Measurements from ENCODE around the gene DAB1. TPM values are rescaled to one million over a fixed set of nuclear protein-coding genes. Genes with fewer than 3 reads are reported as not detected.
A peak's percentile ranks its signal among the peaks of the same experiment; 100 is the strongest.

Gene DAB1
- polyA plus RNA-seq, 1 donor, result 9.1 TPM

DNA sequence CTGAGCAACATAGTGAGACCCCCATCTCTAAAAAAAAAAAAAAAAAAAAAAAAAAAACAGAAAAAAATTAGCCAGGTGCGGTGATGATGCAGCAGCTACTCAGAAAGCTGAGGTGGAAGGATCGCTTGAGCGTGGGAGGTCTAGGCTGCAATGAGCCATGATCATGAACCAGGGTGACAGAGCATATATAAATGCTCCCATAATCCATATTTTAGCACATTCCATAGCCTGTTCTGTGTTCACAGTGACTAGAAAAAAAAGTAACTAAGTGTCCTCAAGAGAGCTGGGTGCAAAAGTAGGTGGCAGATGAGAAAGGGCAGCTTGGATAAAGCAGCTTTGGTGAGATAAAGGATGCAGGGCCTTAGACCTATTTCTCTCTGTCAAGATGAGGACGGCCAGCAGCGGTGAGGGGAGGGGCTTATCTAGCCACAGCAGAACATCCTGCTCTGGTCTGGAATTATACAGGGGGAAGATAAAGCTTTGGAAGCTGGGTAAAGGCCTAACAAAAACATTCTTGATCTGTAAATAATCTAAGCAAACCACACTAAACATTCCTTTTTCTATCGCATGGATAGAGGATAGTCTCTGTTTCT is 205.3 kb downstream of the DAB1 start:
- no peak for DNase-seq

DNA sequence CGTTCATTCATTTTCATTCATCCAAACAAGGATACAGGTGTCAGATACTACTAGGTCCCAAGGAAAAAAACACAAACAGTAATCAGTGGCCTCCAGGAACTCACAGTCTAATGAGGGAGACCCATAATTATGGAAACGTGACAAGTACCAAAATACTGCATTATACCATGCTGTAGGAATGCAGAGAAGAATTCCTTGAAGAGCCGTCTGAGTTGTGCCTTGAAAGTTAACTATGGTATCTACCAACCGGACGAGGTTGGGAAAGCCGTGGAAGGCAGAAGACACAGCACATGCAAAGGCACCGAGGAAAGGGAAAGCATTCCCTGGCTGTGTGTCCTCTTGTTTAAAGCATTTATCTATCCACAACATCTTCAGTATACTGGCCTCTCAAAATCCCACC is 206.0 kb downstream of the DAB1 start:
- no peak for DNase-seq

DNA sequence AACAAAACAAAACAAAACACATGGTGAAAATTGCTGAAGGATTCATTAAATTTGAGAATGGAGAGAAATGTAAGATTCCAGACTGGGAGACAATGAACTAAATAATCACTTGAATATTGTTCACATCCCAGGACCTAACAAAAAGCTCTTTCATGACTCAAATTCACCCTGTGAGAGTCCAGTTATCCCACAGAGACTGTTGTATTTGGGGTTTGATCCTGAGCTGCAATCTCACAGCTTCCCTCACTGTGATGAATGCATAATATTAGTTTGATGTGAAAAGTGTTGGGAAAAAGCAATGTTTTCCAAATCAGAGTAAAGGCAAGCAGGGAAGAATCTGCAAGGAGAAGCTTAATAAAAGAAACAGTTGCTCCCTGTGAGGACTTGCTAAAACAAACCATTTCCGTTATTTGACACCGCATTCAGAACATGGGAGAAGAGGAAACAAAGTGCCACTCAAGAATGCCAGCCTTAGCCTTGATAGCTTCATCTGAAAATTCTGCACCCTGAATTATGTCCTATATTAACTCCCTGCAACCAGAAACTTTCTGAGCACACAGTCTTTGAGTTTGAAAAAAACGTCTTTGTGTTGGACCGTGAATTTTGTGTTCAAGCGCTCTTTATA is 208.8 kb downstream of the DAB1 start:
- peak; percentile 39 for DNase-seq

DNA sequence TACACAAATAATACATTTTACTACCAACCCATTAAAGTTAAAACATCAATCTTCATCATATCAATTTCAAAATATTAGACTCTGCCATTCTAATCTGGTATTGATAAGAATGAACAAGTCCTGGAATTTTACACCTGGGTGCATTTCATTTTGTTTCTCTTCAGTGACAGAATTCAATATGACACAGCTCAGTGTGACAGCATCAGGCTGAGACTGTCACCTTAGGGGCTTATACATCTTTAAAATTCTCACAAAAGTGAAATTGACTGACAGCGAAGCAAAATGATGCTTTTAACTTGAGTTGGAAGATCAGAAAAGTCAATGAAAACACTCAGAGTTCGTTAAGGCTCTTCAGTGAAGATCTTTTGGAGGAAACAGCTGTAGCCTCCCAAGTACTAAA is 213.0 kb downstream of the DAB1 start:
- no peak for DNase-seq

DNA sequence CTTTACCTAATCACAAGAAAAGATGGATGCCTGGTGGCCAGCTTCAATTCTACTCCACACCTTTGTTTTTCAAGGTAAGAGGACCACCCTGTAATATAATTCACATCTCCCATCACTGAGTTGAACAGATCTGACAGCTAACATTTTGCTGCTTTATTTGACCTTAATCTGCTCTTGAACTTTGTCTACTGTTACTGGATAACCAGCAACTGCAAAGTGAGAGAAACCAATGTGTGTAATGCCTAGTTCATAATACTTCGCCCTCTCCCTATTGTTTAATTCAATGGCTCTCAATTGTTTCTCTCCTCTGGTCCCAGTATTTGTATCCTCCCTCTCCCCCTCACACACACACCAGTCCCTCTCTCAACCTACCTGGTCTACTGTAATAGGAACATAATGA is 214.4 kb downstream of the DAB1 start:
- DNase-seq, result no peak

DNA sequence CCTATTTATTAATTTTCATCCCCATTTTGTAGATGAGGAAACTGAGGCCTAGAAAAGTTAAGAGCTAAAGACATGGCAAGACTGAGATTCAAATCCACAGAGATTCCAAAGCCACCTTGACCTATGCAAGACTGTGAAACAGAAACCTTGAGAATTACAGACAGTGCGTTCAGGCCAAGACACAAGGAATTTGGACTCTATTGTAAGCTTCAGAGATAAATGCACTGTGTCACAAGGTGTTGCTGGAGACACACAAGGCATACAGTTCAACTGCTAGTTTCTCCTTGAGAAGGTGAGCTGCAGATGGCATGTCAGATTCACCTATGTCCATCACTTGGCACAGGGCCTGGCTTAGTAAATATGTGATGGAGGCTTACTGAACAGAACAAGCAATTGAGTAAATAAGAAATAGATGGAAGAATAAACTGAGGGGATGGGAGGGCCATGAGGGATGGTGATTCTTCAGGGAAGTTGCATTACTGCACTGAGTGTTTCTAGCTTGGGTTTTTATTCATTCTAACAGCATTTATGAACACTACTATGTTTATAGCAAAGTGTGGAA is 215.0 kb downstream of the DAB1 start:
- no peak for DNase-seq

DNA sequence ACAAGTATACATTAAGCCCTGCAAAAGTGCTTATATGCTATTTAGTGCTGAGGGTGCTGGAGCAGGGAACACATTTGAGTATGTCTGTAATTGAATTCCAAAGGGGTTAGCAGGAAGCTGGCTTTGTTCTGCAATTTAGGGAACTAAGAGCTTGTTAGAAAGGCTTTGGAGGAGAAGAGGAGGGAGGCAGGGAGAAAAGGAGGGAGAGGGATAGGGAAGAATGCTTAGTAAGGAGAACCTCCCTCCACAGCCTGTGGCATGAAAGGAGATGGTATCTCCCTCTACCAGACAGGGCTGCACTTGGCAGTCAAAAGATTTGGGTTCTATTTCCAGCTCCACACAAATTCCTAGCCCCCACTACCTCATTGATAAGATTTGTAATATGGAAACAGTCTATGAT is 217.8 kb downstream of the DAB1 start:
- no peak for DNase-seq

DNA sequence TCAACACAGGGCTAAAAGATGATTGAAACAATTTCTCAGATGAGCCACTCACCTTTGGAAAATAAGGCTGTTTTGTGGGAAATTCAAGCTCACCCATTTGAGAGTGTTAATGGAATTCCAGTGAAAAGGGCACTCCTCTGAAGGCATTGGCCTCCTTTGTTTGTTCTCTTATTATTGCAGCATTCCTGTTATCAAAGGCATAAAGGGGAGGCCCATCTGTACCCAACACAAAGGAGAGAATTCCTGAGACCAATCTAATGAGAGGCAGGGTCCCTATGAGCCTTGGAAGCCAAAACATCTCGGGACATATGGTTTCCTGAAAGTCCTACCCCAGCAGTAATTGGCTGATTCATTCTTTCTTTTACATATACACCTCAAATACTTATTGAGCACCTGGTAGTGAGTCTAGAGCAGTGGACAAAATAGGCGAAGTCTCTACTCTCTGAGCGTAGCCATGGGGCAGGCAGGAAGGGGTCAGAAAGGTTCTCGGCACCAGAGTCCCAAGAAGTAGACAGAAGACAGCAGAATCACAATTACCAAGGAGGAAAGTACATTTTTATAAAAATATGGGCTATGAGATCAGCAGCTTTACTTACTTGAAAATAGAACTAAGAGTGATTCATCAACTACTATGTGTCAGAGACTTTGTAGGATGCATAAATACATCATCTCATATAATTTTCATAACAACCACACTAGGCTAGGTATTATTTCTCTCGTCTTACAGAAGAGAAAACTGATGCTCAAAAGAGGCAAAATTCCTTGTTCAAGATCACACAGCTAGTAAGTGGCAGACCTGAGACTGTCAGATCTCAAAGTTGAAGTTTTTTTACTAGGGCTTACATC is 218.7 kb downstream of the DAB1 start:
- no peak for DNase-seq

DNA sequence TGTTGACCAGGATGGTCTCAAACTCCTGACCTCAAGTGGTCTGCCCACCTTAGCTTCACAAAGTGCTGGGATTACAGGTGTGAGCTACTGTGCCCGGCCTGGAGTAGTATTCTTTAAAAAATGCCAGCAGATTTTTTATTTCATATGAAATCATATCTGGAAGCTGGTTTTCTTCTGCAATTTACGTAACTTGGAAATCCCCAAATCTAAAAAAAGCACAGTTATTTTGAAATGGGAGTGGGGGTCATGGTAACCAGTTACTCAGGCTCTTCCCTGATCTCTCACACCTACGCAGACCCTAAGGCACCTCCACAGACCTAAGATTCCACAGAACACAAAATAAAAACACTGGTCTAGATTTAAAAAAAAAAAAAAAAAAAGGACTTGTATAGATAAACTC is 219.8 kb downstream of the DAB1 start:
- no peak for DNase-seq

DNA sequence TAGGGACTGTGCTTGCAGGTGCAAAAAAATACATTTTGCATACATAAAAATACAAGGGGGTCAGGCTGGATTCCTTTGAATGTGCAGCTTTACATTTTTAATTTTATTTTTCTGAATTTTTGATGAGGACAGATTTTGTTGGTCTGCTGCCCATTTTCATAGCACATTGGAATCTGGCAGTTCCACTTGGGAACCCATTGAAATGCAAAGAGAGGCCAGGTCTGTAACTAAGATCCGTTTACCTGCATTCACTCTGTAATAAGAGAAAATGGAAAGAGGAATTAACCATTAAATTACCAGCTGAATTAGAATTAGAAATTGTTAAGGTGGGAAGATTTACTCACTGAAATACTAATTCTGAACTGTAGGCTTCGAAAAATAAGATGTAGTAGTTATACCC is 221.6 kb downstream of the DAB1 start:
- DNase-seq, result no peak

DNA sequence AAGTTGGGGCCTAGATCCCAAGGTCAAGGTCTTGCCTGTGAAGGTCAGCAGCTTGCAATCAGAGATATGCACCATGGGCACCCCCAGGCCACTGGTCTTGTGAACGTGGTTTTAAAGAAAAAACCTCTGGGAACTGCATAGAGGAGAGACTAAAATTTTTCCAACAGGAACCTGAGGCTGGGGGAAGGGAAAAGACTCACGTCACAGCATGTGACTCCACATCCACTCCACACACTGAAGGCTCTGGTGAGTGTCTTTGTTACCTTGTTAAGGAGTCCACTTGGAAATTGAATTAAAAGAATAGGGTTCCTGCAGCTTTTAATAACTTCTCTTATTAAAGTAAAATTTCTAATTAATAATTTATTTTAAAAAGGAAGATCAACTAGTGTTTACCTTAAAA is 224.9 kb downstream of the DAB1 start:
- no peak for DNase-seq

DNA sequence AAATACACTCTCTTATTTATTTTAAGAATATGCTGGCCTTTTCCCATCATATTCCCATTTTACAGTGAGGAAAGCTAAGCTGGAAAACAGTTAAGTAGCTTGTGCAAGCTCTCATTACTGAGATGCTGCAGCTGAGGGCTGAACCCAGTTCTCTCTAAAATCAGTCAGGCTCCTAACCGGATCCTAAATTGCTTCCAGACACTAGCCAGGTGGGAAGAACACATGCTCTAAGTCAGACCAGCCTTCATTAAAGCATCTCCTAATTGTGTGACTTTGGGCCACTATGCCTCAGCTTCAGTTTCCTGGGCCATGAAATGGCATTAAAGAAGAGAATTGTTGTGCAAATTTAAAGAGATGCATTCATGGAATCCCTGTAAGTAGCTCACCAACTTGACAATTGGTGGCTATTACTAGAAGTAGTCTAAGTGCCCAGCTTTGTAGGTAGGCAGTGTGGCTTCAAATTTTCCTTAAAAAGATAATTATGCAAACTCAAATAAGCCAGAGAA is 228.4 kb downstream of the DAB1 start:
- DNase-seq, result no peak

DNA sequence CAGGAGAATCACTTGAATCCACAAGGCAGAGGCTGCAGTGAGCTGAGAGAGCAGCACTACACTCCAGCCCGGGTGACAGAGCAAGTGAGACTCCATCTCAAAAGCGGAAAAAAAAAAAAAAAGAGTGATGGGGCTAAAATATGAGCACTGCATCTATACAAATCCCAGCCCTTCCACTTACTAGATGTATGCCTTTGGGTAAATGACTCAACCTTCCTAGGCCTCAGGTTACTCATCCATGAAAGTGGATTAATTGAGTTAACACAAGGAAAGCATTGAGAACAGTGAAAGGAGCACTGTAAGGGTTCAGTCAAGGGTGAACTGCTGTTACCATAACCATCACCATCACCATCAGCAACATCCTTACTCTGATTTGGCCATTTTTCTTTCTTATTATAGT is 231.6 kb downstream of the DAB1 start:
- no peak for DNase-seq

DNA sequence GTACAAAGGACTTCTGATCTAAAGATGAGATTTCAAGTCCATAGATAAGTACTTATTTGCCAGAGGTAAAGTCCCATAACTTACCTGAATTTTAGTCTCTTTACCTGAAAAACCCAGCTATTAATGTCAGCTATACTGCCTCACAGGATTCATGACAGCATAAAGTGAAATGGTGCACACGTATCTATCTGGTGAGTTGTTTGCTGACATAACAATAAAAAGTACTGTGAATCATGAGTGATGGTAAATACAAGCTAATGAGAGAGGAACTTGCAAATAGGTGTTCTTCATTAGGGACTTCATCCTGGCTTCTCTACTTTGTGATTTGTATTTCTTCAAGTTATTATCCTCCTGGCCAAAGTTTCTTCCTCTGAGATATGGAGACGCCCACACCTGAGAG is 233.0 kb downstream of the DAB1 start:
- DNase-seq, result no peak

DNA sequence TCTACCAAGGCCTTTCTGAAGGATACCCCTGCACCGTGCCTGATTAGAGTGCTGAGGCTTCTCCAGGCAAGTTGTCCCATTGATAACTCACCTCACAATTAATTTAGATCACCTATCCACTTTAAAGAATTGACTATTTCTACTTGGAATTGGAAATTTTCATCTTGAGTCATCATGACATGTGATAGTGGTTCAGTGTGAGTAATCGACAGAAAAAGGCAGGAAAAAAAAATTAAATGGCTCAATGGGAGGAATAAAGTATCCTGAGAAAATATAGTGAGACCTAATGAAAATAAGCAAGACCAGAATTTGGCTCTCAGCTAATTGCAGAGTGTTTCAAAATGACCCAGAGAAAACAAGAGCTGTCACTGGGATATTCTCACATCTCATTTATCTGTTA is 235.7 kb downstream of the DAB1 start:
- no peak for DNase-seq

DNA sequence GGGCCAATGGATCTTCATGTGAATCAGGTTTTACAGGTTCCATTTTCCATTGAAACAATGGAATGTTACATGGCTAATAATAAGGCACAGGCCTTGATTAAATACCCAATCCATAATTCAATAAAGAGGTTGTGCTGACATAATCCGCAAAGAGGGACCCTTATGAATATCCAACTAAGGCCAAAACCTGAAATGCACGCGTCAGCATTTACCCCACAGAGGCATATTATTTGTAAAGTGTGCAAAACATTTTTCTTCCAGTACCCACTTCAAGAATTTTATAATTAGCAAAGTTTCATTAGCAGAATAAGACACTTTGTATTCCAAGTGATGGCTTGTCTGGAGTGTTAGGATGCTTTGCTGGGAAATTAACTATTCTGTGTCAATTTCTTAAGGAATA is 237.4 kb downstream of the DAB1 start:
- no peak for DNase-seq

DNA sequence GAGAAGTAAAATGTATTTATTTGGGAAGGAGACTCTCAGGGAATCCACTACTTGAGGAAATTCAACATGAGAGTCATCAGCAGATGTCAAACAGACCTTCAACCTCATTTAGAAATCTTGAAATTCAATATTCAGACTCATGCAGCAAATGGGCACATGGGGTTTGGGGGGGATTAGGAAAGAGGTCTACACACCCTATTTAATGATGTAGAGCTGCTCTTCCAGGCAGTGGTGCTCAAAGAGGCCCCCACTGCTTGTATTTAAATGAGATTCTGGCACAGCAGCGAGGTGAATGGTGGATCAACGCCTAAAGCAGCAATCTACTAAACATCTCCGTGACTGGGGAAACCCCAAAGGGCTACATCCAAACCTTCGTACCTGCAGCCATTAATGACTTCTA is 244.9 kb downstream of the DAB1 start:
- DNase-seq, result no peak

DNA sequence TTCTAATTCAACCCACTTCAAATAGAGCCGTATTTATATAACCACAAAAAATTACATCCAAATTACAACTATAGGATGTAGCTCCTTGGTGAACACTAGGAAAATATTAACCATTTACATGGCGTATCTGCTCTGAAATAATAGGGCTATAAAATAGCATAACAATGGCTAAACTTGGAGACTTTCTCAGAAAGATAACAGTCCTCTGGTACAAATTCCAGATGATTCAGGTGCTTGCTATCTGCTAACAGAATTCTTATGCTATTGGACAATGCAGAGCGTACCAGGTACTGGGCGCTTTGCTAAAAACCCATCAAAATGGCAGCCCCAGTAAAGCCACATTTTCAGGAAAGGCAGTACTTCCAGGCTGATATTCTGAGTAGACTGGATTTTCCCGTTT is 248.4 kb downstream of the DAB1 start:
- no peak for DNase-seq

DNA sequence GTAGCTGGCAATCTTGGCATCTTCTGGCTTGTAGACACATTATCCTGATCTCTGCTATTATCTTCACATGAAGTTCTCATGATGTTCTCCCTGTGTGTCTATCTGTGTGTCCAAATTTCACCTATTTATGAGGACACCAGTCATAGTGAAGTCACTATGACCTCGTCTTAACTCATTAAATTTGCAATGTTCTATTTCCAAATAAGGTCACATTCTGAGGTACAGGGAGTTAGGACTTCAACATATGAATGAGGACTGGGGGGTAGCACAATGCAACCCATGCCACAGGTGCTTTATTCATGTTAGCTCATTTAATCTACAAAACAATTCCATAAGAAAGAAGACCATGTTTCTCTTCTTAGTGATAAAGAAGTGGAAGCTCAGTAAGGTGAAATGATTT is 251.8 kb downstream of the DAB1 start:
- no peak for DNase-seq

DNA sequence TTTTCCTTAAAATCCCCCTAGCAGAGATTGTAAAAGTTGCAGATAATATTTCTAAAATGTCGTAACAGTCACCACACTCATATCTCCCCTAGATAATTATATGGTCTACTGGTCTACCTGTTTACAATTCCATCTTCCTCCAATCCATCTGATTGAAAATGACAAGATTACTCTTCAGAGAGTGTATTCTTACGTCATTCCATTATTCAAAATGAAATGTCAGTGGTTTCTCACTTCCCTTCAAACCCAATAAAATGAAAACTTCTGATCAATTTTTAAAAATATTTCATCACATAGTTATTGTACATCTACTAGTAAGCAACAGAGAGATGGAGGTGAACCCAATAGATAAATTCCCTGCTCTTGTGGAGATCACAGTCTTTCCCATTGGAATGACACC is 255.9 kb downstream of the DAB1 start:
- DNase-seq, result no peak

DNA sequence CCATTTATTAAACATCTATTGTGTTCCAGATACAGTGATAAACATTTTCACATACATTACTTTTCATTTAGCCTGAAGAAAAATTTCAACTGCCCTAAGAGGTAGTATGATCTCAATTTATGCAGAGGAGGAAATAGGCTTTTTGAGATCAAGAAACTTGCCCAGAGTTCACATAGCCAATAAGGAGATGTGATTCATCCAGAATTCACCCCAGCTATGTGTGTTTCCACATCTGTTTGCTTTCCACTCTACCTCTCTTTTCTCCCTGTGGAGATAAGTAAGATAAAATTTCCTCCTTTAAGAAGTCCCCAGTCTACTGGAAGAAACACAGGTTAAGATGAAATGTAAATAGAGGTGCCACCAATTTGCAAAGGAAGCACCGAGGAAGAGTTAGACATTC is 258.3 kb downstream of the DAB1 start:
- no peak for DNase-seq

DNA sequence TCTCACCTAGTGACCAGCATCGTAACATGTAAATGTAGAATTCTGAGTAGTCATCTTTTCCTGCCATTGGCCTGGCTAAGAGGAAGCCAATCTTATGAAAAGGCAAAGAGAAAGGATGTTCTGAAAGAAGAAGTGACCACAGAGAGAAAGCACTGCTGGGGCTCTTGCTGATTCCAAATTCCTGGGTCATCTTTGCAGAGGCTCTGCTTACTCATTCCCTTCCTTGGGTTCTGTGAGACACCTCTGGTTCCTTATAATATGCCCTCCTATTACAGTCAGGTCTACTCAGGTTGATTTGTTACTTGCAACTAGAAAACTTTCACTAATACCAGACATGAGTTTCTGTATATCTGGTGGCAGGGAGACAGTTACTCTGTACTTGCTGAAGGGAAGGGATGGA is 259.3 kb downstream of the DAB1 start:
- DNase-seq, result no peak

DNA sequence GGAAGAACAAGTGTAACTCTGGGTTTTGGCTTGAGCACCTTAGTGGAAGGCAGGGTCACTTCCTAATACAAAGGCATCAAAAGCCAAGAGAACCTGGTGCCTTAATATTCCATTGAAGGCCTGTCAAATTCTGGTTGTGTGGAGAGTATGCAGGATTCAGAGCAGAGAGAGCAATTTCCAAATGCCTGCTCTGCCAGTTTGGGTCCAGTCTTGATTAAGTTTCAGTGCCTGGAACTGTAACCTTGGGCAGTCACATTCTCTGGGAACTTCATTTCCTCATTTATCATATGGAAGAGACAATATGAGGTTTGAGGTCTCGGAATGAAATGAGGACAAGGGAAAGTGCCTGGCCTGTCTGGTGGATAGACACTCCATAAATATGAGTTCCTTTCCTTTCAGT is 260.1 kb downstream of the DAB1 start:
- DNase-seq, result no peak

Data from left kidney (tissue), 2 donors.